NCI-H774 (cell line): ENCODE results near the gene CNTNAP2.

Source experiments
- DNase-seq: peaks from one replicate; lab custom pipeline; 2025; lab: John Stamatoyannopoulos, UW

CNTNAP2 gene

GRCh38 chr7:146424084-146424483, 307.5 kb downstream of the CNTNAP2 start:
- no peak for DNase-seq

GRCh38 chr7:146433501-146433900, 316.9 kb downstream of the CNTNAP2 start:
- DNase-seq, result no peak

- no peak for DNase-seq
Measured at GRCh38 chr7:146443102-146443501, 326.5 kb downstream of the CNTNAP2 start.

- no peak for DNase-seq
Measured at GRCh38 chr7:146449625-146450024, 333.0 kb downstream of the CNTNAP2 start.

GRCh38 chr7:146455091-146455655, 338.6 kb downstream of the CNTNAP2 start:
- peak; percentile 1 for DNase-seq

- no peak for DNase-seq
Measured at GRCh38 chr7:146479040-146479439, 362.4 kb downstream of the CNTNAP2 start.

- no peak for DNase-seq
Measured at GRCh38 chr7:146486519-146486918, 369.9 kb downstream of the CNTNAP2 start.

GRCh38 chr7:146492017-146492416, 375.4 kb downstream of the CNTNAP2 start:
- DNase-seq, result no peak

GRCh38 chr7:146494952-146495596, 378.5 kb downstream of the CNTNAP2 start:
- no peak for DNase-seq

GRCh38 chr7:146496657-146497056, 380.1 kb downstream of the CNTNAP2 start:
- no peak for DNase-seq

- no peak for DNase-seq
Measured at GRCh38 chr7:146499970-146500369, 383.4 kb downstream of the CNTNAP2 start.

GRCh38 chr7:146503844-146504243, 387.2 kb downstream of the CNTNAP2 start:
- DNase-seq, result no peak

- DNase-seq, result no peak
Measured at GRCh38 chr7:146510088-146510680, 393.6 kb downstream of the CNTNAP2 start.

- DNase-seq, result no peak
Measured at GRCh38 chr7:146514304-146514703, 397.7 kb downstream of the CNTNAP2 start.

- no peak for DNase-seq
Measured at GRCh38 chr7:146528581-146528980, 412.0 kb downstream of the CNTNAP2 start.

- DNase-seq, result no peak
Measured at GRCh38 chr7:146539836-146540235, 423.2 kb downstream of the CNTNAP2 start.

- DNase-seq, result no peak
Measured at GRCh38 chr7:146542101-146542500, 425.5 kb downstream of the CNTNAP2 start.

GRCh38 chr7:146544748-146545147, 428.1 kb downstream of the CNTNAP2 start:
- DNase-seq, result no peak

GRCh38 chr7:146548816-146549215, 432.2 kb downstream of the CNTNAP2 start:
- no peak for DNase-seq

- DNase-seq, result peak; percentile 80
Measured at GRCh38 chr7:146554556-146554955, 438.0 kb downstream of the CNTNAP2 start.

GRCh38 chr7:146557971-146558469, 441.4 kb downstream of the CNTNAP2 start:
- DNase-seq, result no peak

GRCh38 chr7:146565872-146566271, 449.3 kb downstream of the CNTNAP2 start:
- no peak for DNase-seq

GRCh38 chr7:146575903-146576302, 459.3 kb downstream of the CNTNAP2 start:
- no peak for DNase-seq
